H9 (cell line): ENCODE measurements around the gene CKMT2. TPM values are rescaled to one million over a fixed set of nuclear protein-coding genes. Genes with fewer than 3 reads are reported as not detected.

ENCODE experiments used
- DNase-seq: peaks from one replicate; pipeline ENCODE4 v3.0.0-alpha.2; 2017
- H2AFZ ChIP-seq: one replicate; pipeline ENCODE4 v1.6.1; 2013; ENCODE audit warnings: mild to moderate bottlenecking, low read length, control low read depth, moderate library complexity
- H2AK5ac ChIP-seq: 2 replicates; pipeline ENCODE4 v1.6.1; 2013; ENCODE audit warnings: low read length, control low read depth, mixed read lengths; ENCODE audit not compliant: insufficient read length
- H2BK120ac ChIP-seq: one replicate; pipeline ENCODE4 v1.6.1; 2013; ENCODE audit warnings: low read depth, mild to moderate bottlenecking, low read length, control low read depth, inconsistent platforms; ENCODE audit not compliant: poor library complexity, severe bottlenecking
- H2BK12ac ChIP-seq: 2 replicates; pipeline ENCODE4 v1.6.1; 2013; ENCODE audit warnings: low read length, control low read depth, mixed read lengths, low read depth; ENCODE audit not compliant: insufficient read length
- H2BK15ac ChIP-seq: 2 replicates; pipeline ENCODE4 v1.6.1; 2013; ENCODE audit warnings: low read depth, low read length, control low read depth
- H2BK20ac ChIP-seq: one replicate; pipeline ENCODE4 v1.6.1; 2013; ENCODE audit warnings: low read depth, mild to moderate bottlenecking, low read length, control low read depth, inconsistent platforms; ENCODE audit not compliant: poor library complexity, severe bottlenecking
- H2BK5ac ChIP-seq: 2 replicates; pipeline ENCODE4 v1.6.1; 2013; ENCODE audit warnings: low read length, control low read depth, mixed read lengths; ENCODE audit not compliant: insufficient read length
- H3K14ac ChIP-seq: 2 replicates; pipeline ENCODE4 v1.6.1; 2013; ENCODE audit warnings: low read length, control low read depth; ENCODE audit not compliant: insufficient read depth
- H3K18ac ChIP-seq: 2 replicates; pipeline ENCODE4 v1.6.1; 2013; ENCODE audit warnings: low read depth, mild to moderate bottlenecking, mixed read lengths, low read length, control low read depth; ENCODE audit not compliant: insufficient read length
- H3K23ac ChIP-seq: 2 replicates; pipeline ENCODE4 v1.6.1; 2013; ENCODE audit warnings: low read length, control low read depth, mixed read lengths, low read depth; ENCODE audit not compliant: insufficient read length
- H3K23me2 ChIP-seq: 2 replicates; pipeline ENCODE4 v1.6.1; 2013; ENCODE audit warnings: low read depth, mild to moderate bottlenecking, mixed read lengths, low read length, control low read depth; ENCODE audit not compliant: insufficient read length, poor library complexity, severe bottlenecking
- H3K27ac ChIP-seq: 2 replicates; pipeline ENCODE4 v1.5.1; 2013; ENCODE audit warnings: low read length, control low read depth, mixed read lengths, low read depth; ENCODE audit not compliant: insufficient read length
- H3K27me3 ChIP-seq: 2 replicates; pipeline ENCODE4 v1.6.1; 2013; ENCODE audit warnings: low read length, control low read depth, inconsistent platforms; ENCODE audit not compliant: insufficient read depth
- H3K4ac ChIP-seq: 2 replicates; pipeline ENCODE4 v1.6.1; 2013; ENCODE audit warnings: low read depth, mild to moderate bottlenecking, control low read depth, inconsistent platforms, low read length, moderate library complexity
- H3K4me1 ChIP-seq: 2 replicates; pipeline ENCODE4 v1.6.1; 2013; ENCODE audit warnings: low read length, control low read depth, inconsistent platforms; ENCODE audit not compliant: insufficient read depth
- H3K4me2 ChIP-seq: 2 replicates; pipeline ENCODE4 v1.6.1; 2013; ENCODE audit warnings: low read length, control low read depth, mixed read lengths; ENCODE audit not compliant: insufficient read length, insufficient read depth
- H3K56ac ChIP-seq: 2 replicates; pipeline ENCODE4 v1.6.1; 2013; ENCODE audit warnings: low read depth, mild to moderate bottlenecking, mixed read lengths, low read length, control low read depth; ENCODE audit not compliant: insufficient read length
- H3K79me1 ChIP-seq: 2 replicates; pipeline ENCODE4 v1.6.1; 2013; ENCODE audit warnings: low read depth, mild to moderate bottlenecking, moderate library complexity, low read length, control low read depth, inconsistent platforms; ENCODE audit not compliant: insufficient read depth, poor library complexity, severe bottlenecking
- H3K79me2 ChIP-seq: 2 replicates; pipeline ENCODE4 v1.6.1; 2013; ENCODE audit warnings: low read length, control low read depth, inconsistent platforms; ENCODE audit not compliant: insufficient read depth
- H3K9ac ChIP-seq: 2 replicates; pipeline ENCODE4 v1.6.1; 2013; ENCODE audit warnings: low read length, control low read depth, mixed read lengths; ENCODE audit not compliant: insufficient read length; ENCODE audit errors: extremely low read depth
- H3K9me3 ChIP-seq: one replicate; pipeline ENCODE4 v1.6.1; 2013; ENCODE audit warnings: low read depth, low read length, inconsistent platforms; ENCODE audit not compliant: control insufficient read depth
- H3T11ph ChIP-seq: one replicate; pipeline ENCODE4 v1.6.1; 2013; ENCODE audit warnings: mild to moderate bottlenecking, low read length, control low read depth, inconsistent platforms
- H4K20me1 ChIP-seq: one replicate; pipeline ENCODE4 v1.6.1; 2013; ENCODE audit not compliant: control insufficient read depth, insufficient read length, insufficient read depth
- H4K5ac ChIP-seq: 2 replicates; pipeline ENCODE4 v1.6.1; 2013; ENCODE audit warnings: low read depth, mild to moderate bottlenecking, mixed read lengths, low read length, control low read depth; ENCODE audit not compliant: insufficient read length
- H4K8ac ChIP-seq: replicated peaks from 2 replicates; pipeline ENCODE4 v1.6.1; 2013; ENCODE audit warnings: low read length, control low read depth, mixed read lengths, low read depth; ENCODE audit not compliant: insufficient read length
- H4K91ac ChIP-seq: 2 replicates; pipeline ENCODE4 v1.6.1; 2013; ENCODE audit warnings: low read depth, mild to moderate bottlenecking, moderate library complexity, mixed read lengths, low read length, control low read depth; ENCODE audit not compliant: insufficient read length
- H3K27ac Mint-ChIP-seq, 3 experiments: 2 replicates in 2 of 3; 3 replicates in 1 of 3; pipeline ENCODE4 v1.8.0; 2020 to 2021; ENCODE audit warnings: mixed read lengths in 3 of 3, mild to moderate bottlenecking in 1 of 3, moderate library complexity in 1 of 3
- H3K27me3 Mint-ChIP-seq: 2 replicates; pipeline ENCODE4 v1.8.0; 2021; ENCODE audit warnings: low read depth, mild to moderate bottlenecking, moderate library complexity, mixed read lengths
- H3K36me3 Mint-ChIP-seq, 3 experiments: 2 replicates in 2 of 3; 3 replicates in 1 of 3; pipeline ENCODE4 v1.8.0; 2020 to 2021; ENCODE audit warnings: low read depth in 3 of 3, mixed read lengths in 3 of 3; ENCODE audit not compliant: insufficient read depth in 1 of 3
- H3K4me1 Mint-ChIP-seq, 2 experiments: 2 replicates each; pipeline ENCODE4 v1.8.0; 2020; ENCODE audit warnings: mixed read lengths in 2 of 2
- H3K4me3 Mint-ChIP-seq, 2 experiments: 2 replicates in 1 of 2; 3 replicates in 1 of 2; pipeline ENCODE4 v1.8.0; 2020 to 2021; ENCODE audit warnings: mild to moderate bottlenecking in 2 of 2, mixed read lengths in 2 of 2, moderate library complexity in 1 of 2
- H3K9me3 Mint-ChIP-seq, 2 experiments: 2 replicates in 1 of 2; 3 replicates in 1 of 2; pipeline ENCODE4 v1.8.0; 2020; ENCODE audit warnings: mild to moderate bottlenecking in 2 of 2, mixed read lengths in 2 of 2, moderate library complexity in 1 of 2
- CTCF ChIP-seq: fragments of 200-600 bp; sonication (generic); conservative IDR thresholded peaks from 3 replicates; pipeline ENCODE4 v1.8.0; 2021; ENCODE audit warnings: antibody characterized with exemption, mild to moderate bottlenecking
- WGBS: extraction: QIAGEN DNeasy Blood & Tissue Kit; methylation state at CpG from one replicate; pipeline ENCODE4 v1.1.7; 2013; ENCODE audit warnings: missing lambda C conversion rate, low lambda C conversion rate, mixed read lengths; ENCODE audit not compliant: insufficient read length; ENCODE audit errors: extremely low coverage; 5-methylcytosine and 5-hydroxymethylcytosine counted together
- total RNA-seq: library from RNA; stranded (reverse); gene quantifications from 2 replicates; pipeline ENCODE4 v1.2.1, GENCODE V29; 2021

The CKMT2 gene
- total RNA-seq, 1 experiment from 2014 or later: 1.8 TPM

GRCh38 chr5:81234299-81234698 is 1.2 kb downstream of the CKMT2 start:
- Histone ChIP-seq H2BK15ac (no peak overlapping the region), H3K79me2 (no peaks in the 10 kb centered on the region), H3K23me2 (peaks cover 3% of the 10 kb centered on the region), H4K91ac (no peak overlapping the region), H2BK12ac (no peak overlapping the region), H3K27me3 (no peaks in the 10 kb centered on the region), H3K4ac (no peak overlapping the region), H3T11ph (no peak overlapping the region), H3K79me1 (no peaks in the 10 kb centered on the region), H2BK20ac (no peak overlapping the region), H3K9ac (no peak overlapping the region), H2BK120ac (no peak overlapping the region), H3K14ac (no peak overlapping the region), H3K23ac (no peak overlapping the region), H2AFZ (no peak overlapping the region), H3K4me1 (peaks cover 3% of the 10 kb centered on the region; the same call in 1 of the 2 replicates), H4K20me1 (peaks cover 3% of the 10 kb centered on the region), H4K5ac (no peak overlapping the region), H3K27ac (no peak overlapping the region), H3K4me2 (no peak overlapping the region), H2BK5ac (no peak overlapping the region), H3K9me3 (no peaks in the 10 kb centered on the region), H3K56ac (no peak overlapping the region), H3K18ac (no peak overlapping the region), H4K8ac (no peak overlapping the region), H2AK5ac (no peak overlapping the region)
- peak; percentile 42 for DNase-seq
- TF ChIP-seq CTCF: no peak
- Mint-ChIP-seq H3K27me3 (no peaks in the 10 kb centered on the region; the same call in 1 of the 2 replicates), H3K36me3 (peaks cover 0 to 16% (median 9%) of the 10 kb centered on the region in 3 experiments; a peak in 6 of 7 replicates), H3K4me1 (peaks cover 23% of the 10 kb centered on the region in 2 experiments), H3K4me3 (peak overlapping the region; percentile 61 to 82), H3K9me3 (no peaks in the 10 kb centered on the region; a peak in 1 of 5 replicates), H3K27ac (peak overlapping the region; percentile 27 to 86 (median 85); a peak in 5 of 7 replicates)
- WGBS: no CpG with 5 or more reads among the region's 7 CpGs
